MG63 (cell line): ENCODE measurements around the gene CAVIN1. TPM values are rescaled to one million over a fixed set of nuclear protein-coding genes. Genes with fewer than 3 reads are reported as not detected.
"Not testable (repeated sequence)": the region's sequence is repeated elsewhere in the genome, so short reads cannot be mapped to it uniquely, and the experiment has no call there.

Experiments
- DNase-seq: peaks from one replicate; pipeline ENCODE4 v3.0.0-alpha.2; 2020
- H3K27me3 ChIP-seq: fragments of 250-450 bp; sonication (Bioruptor Pico); 2 replicates; pipeline ENCODE4 v1.5.1; 2020; ENCODE audit warnings: mild to moderate bottlenecking, moderate library complexity
- H3K36me3 ChIP-seq: fragments of 250-450 bp; sonication (Bioruptor Pico); 2 replicates; pipeline ENCODE4 v1.5.1; 2020; ENCODE audit warnings: mild to moderate bottlenecking, moderate library complexity
- H3K4me3 ChIP-seq: fragments of 250-450 bp; sonication (Bioruptor Pico); 2 replicates; pipeline ENCODE4 v1.5.1; 2020; ENCODE audit warnings: mild to moderate bottlenecking, moderate library complexity
- H3K9me3 ChIP-seq: fragments of 250-450 bp; sonication (Bioruptor Pico); 2 replicates; pipeline ENCODE4 v1.5.1; 2020; ENCODE audit warnings: mild to moderate bottlenecking, moderate library complexity
- total RNA-seq: library from RNA; depleted of rRNA; stranded (reverse); fragments of >200 nt; shearing (Covaris generic); gene quantifications from 2 replicates; pipeline ENCODE4 v1.2.3, GENCODE V29; 2014; ENCODE audit warnings: low replicate concordance

Gene CAVIN1
- total RNA-seq, 1 experiment from 2014 or later: 958 TPM

- Histone ChIP-seq H3K27me3 (no peaks in the 10 kb centered on the region), H3K4me3 (no peak overlapping the region), H3K36me3 (peaks cover 51% of the 10 kb centered on the region), H3K9me3 (no peaks in the 10 kb centered on the region)
- no peak for DNase-seq
These were observed 11.0 kb downstream of the CAVIN1 start for GRCh38 chr17:42411905-42412679.

- peak; percentile 40 for DNase-seq
These were observed 11.7 kb downstream of the CAVIN1 start for GRCh38 chr17:42411361-42411760.

GRCh38 chr17:42410319-42410685, 12.8 kb downstream of the CAVIN1 start:
- no peak overlapping the region for H3K4me3 ChIP-seq
- no peak for DNase-seq
- H3K27me3 ChIP-seq: no peaks in the 10 kb centered on the region
- H3K36me3 ChIP-seq: peaks cover 52% of the 10 kb centered on the region
- no peaks in the 10 kb centered on the region for H3K9me3 ChIP-seq

More at GRCh38 chr17:42411361-42411760, 11.7 kb downstream of the CAVIN1 start:
- no peaks in the 10 kb centered on the region for H3K9me3 ChIP-seq
- H3K27me3 ChIP-seq: no peaks in the 10 kb centered on the region
- peaks cover 52% of the 10 kb centered on the region for H3K36me3 ChIP-seq
- no peak overlapping the region for H3K4me3 ChIP-seq

- H3K4me3 ChIP-seq: no peak overlapping the region
- DNase-seq: peak; percentile 97
- H3K36me3 ChIP-seq: peaks cover 53% of the 10 kb centered on the region
- H3K27me3 ChIP-seq: no peaks in the 10 kb centered on the region
- H3K9me3 ChIP-seq: no peaks in the 10 kb centered on the region
These were observed 13.3 kb downstream of the CAVIN1 start for GRCh38 chr17:42409523-42410318.

GRCh38 chr17:42408061-42408460, 15.0 kb downstream of the CAVIN1 start:
- peak; percentile 77 for DNase-seq
- H3K27me3 ChIP-seq: no peaks in the 10 kb centered on the region
- peaks cover 58% of the 10 kb centered on the region for H3K36me3 ChIP-seq
- no peaks in the 10 kb centered on the region for H3K9me3 ChIP-seq
- H3K4me3 ChIP-seq: no peak overlapping the region

GRCh38 chr17:42407289-42407836, 15.7 kb downstream of the CAVIN1 start:
- Histone ChIP-seq H3K9me3 (no peaks in the 10 kb centered on the region), H3K4me3 (no peak overlapping the region), H3K36me3 (peaks cover 60% of the 10 kb centered on the region), H3K27me3 (no peaks in the 10 kb centered on the region)
- DNase-seq: peak; percentile 82

- no peak overlapping the region for H3K4me3 ChIP-seq
- peaks cover 63% of the 10 kb centered on the region for H3K36me3 ChIP-seq
- no peaks in the 10 kb centered on the region for H3K27me3 ChIP-seq
- DNase-seq: no peak
- H3K9me3 ChIP-seq: no peaks in the 10 kb centered on the region
These were observed 16.3 kb downstream of the CAVIN1 start for GRCh38 chr17:42406615-42407288.

- no peaks in the 10 kb centered on the region for H3K27me3 ChIP-seq
- no peaks in the 10 kb centered on the region for H3K9me3 ChIP-seq
- DNase-seq: peak; percentile 49
- no peak overlapping the region for H3K4me3 ChIP-seq
- peaks cover 63% of the 10 kb centered on the region for H3K36me3 ChIP-seq
These were observed 17.0 kb downstream of the CAVIN1 start for GRCh38 chr17:42405963-42406495.

- Histone ChIP-seq H3K36me3 (peaks cover 71% of the 10 kb centered on the region), H3K27me3 (no peaks in the 10 kb centered on the region), H3K9me3 (no peaks in the 10 kb centered on the region), H3K4me3 (no peak overlapping the region)
- no peak for DNase-seq
These were observed 18.0 kb downstream of the CAVIN1 start for GRCh38 chr17:42405076-42405475.

- no peaks in the 10 kb centered on the region for H3K27me3 ChIP-seq
- no peaks in the 10 kb centered on the region for H3K9me3 ChIP-seq
- no peak overlapping the region for H3K4me3 ChIP-seq
- DNase-seq: no peak
- H3K36me3 ChIP-seq: peaks cover 71% of the 10 kb centered on the region
These were observed 18.6 kb downstream of the CAVIN1 start for GRCh38 chr17:42404326-42405055.

- Histone ChIP-seq H3K4me3 (no peak overlapping the region), H3K27me3 (no peaks in the 10 kb centered on the region), H3K9me3 (no peaks in the 10 kb centered on the region), H3K36me3 (peaks cover 64% of the 10 kb centered on the region)
- no peak for DNase-seq
These were observed 19.9 kb downstream of the CAVIN1 start for GRCh38 chr17:42403150-42403549.

GRCh38 chr17:42402117-42402516, 20.9 kb downstream of the CAVIN1 start:
- Histone ChIP-seq H3K9me3 (no peaks in the 10 kb centered on the region), H3K36me3 (peaks cover 62% of the 10 kb centered on the region), H3K27me3 (no peaks in the 10 kb centered on the region), H3K4me3 (no peak overlapping the region)
- no peak for DNase-seq

- H3K9me3 ChIP-seq, H3K27me3 ChIP-seq, H3K4me3 ChIP-seq, DNase-seq: not testable (repeated sequence)
- peaks cover 50% of the 10 kb centered on the region for H3K36me3 ChIP-seq
These were observed 22.1 kb downstream of the CAVIN1 start for GRCh38 chr17:42400844-42401375.

- no peak for DNase-seq
- H3K4me3 ChIP-seq: no peak overlapping the region
These were observed 22.9 kb downstream of the CAVIN1 start for GRCh38 chr17:42399948-42400843.

GRCh38 chr17:42399121-42399520, 23.9 kb downstream of the CAVIN1 start:
- Histone ChIP-seq H3K9me3 (no peaks in the 10 kb centered on the region), H3K27me3 (no peaks in the 10 kb centered on the region), H3K4me3 (no peak overlapping the region), H3K36me3 (peaks cover 35% of the 10 kb centered on the region)
- DNase-seq: no peak

More at GRCh38 chr17:42399948-42400843, 22.9 kb downstream of the CAVIN1 start:
- Histone ChIP-seq H3K9me3 (no peaks in the 10 kb centered on the region), H3K27me3 (no peaks in the 10 kb centered on the region), H3K36me3 (peaks cover 44% of the 10 kb centered on the region)
